Transverse colon (tissue), 4 donors: ENCODE results near the gene OSBPL10. TPM values are rescaled to one million over a fixed set of nuclear protein-coding genes. Genes with fewer than 3 reads are reported as not detected.
"Not testable (repeated sequence)": the region's sequence is repeated elsewhere in the genome, so short reads cannot be mapped to it uniquely, and the experiment has no call there.

ENCODE experiments used
- DNase-seq: peaks from one replicate; pipeline ENCODE4 v3.0.0-alpha.2; 2019
- H3K27ac ChIP-seq, 4 donors: fragments of 200-600 bp; sonication (generic); 2 replicates each; pipeline ENCODE4 v1.5.1; 2016 to 2018; ENCODE audit warnings: inconsistent platforms in 4 of 4
- H3K27me3 ChIP-seq: fragments of 200-600 bp; sonication (generic); 2 replicates; pipeline ENCODE4 v1.5.1; 2017; ENCODE audit warnings: inconsistent platforms
- H3K36me3 ChIP-seq, 4 donors: fragments of 200-600 bp; sonication (generic); 2 replicates each; pipeline ENCODE4 v1.5.1; 2017 to 2019; ENCODE audit warnings: inconsistent platforms in 4 of 4
- H3K4me1 ChIP-seq, 4 donors: fragments of 200-600 bp; sonication (generic); 2 replicates each; pipeline ENCODE4 v1.5.1; 2017 to 2020; ENCODE audit warnings: inconsistent platforms in 4 of 4
- H3K4me3 ChIP-seq, 4 donors: fragments of 200-600 bp; sonication (generic); 1 replicate in 1 of 4; 2 replicates in 3 of 4; pipeline versions ENCODE4 v1.5.1 to v1.6.1; 2017 to 2019; ENCODE audit warnings: inconsistent platforms in 4 of 4
- H3K9me3 ChIP-seq, 2 donors: fragments of 200-600 bp; sonication (generic); 2 replicates each; pipeline ENCODE4 v1.5.1; 2017 to 2019; ENCODE audit warnings: inconsistent platforms in 2 of 2
- CTCF ChIP-seq, 5 experiments: fragments of 200-600 bp in 3 of 5; fragments of 450-650 bp in 2 of 5; sonication (generic) in 3 of 5; IDR thresholded peaks; 1 replicate in 2 of 5; 2 replicates in 3 of 5; pipeline ENCODE4 v1.5.1; 2016 to 2017; ENCODE audit warnings: antibody characterized with exemption in 5 of 5, inconsistent platforms in 3 of 5, mild to moderate bottlenecking in 2 of 5, moderate library complexity in 1 of 5
- EP300 ChIP-seq: sonication (generic); formaldehyde crosslinking; IDR thresholded peaks from one replicate; pipeline ENCODE4 v1.6.1; 2017; ENCODE audit warnings: antibody characterized with exemption, low read depth
- POLR2A ChIP-seq: fragments of 450-650 bp; IDR thresholded peaks from one replicate; pipeline ENCODE4 v1.6.1; 2016; ENCODE audit warnings: antibody characterized with exemption, mild to moderate bottlenecking, moderate library complexity
- POLR2AphosphoS5 ChIP-seq, 3 donors: sonication (generic); formaldehyde crosslinking; IDR thresholded peaks; one replicate each; pipeline ENCODE4 v1.6.1; 2016; ENCODE audit warnings: antibody characterized with exemption in 3 of 3
- WGBS, 2 donors: methylation state at CpG; one replicate each; pipeline ENCODE4 v1.1.5; 2018; ENCODE audit warnings: low coverage in 1 of 2; 5-methylcytosine and 5-hydroxymethylcytosine counted together
- in situ Hi-C, 4 donors: fragments of 200-750 bp; cut with MboI; loops; one replicate each; pipeline versions ENCODE4 v1.15.0 to v1.15.1; 2017; ENCODE audit warnings: low sequenced_read_pairs in 3 of 4, low pct_ligation_motif_present in 1 of 4, low pct_unique_long_range_greater_than_20kb in 1 of 4
- intact Hi-C: fragments of 100-400 bp; cut with DNase I; formaldehyde crosslinking; loops from one replicate; pipeline ENCODE4 v1.15.1; 2023; ENCODE audit warnings: low total_unique reads
- total RNA-seq, 4 donors: library from RNA; depleted of rRNA; stranded (reverse); fragments of >200 nt; gene quantifications; one replicate each; pipeline ENCODE4 v1.1.0, GENCODE V29; 2016

Gene OSBPL10
- total RNA-seq, 4 donors from 2014 or later: 10.0 to 34.8 (median 19.5) TPM

GRCh38 chr3:31996195-31996594 lies 15.1 kb upstream of the OSBPL10 start:
- no peaks in the 10 kb centered on the region for H3K36me3 ChIP-seq
- peaks cover 4% of the 10 kb centered on the region in 2 donors for H3K9me3 ChIP-seq
- no peak for DNase-seq
- TF ChIP-seq POLR2AphosphoS5 (IDR thresholded peaks at IDR 0.05) (no peak), CTCF (IDR thresholded peaks at IDR 0.05) (no peak), EP300 (no peak), POLR2A (no peak)
- intact Hi-C loops: no loop called here
- in situ Hi-C loops: no loop called here
- no peak overlapping the region for H3K4me3 ChIP-seq
- WGBS, 2 donors: 59 to 70% methylated on average over 1 of the region's 1 CpG
- H3K4me1 ChIP-seq: no peaks in the 10 kb centered on the region
- H3K27ac ChIP-seq: no peak overlapping the region
- H3K27me3 ChIP-seq: no peaks in the 10 kb centered on the region

- intact Hi-C loops, H3K36me3 ChIP-seq, DNase-seq: not testable (repeated sequence)
These were observed 14.0 kb upstream of the OSBPL10 start for GRCh38 chr3:31995026-31995425.

GRCh38 chr3:31993843-31994242 lies 12.8 kb upstream of the OSBPL10 start:
- H3K27me3 ChIP-seq: no peaks in the 10 kb centered on the region
- no peaks in the 10 kb centered on the region for H3K4me1 ChIP-seq
- in situ Hi-C loops (no loop called here), intact Hi-C loops (no loop called here)
- H3K4me3 ChIP-seq: no peak overlapping the region
- no peak overlapping the region for H3K27ac ChIP-seq
- H3K36me3 ChIP-seq: no peaks in the 10 kb centered on the region
- no peak for TF ChIP-seq POLR2A
- TF ChIP-seq EP300: no peak
- TF ChIP-seq CTCF (IDR thresholded peaks at IDR 0.05): no peak
- no peak for DNase-seq
- WGBS, 2 donors: 78 to 89% methylated on average over 1 of the region's 1 CpG
- H3K9me3 ChIP-seq: peaks cover 11 to 13% of the 10 kb centered on the region in 2 donors

More at GRCh38 chr3:31995026-31995425, 14.0 kb upstream of the OSBPL10 start:
- in situ Hi-C loops, H3K27ac ChIP-seq, H3K27me3 ChIP-seq, H3K4me3 ChIP-seq, H3K4me1 ChIP-seq: not testable (repeated sequence)
- WGBS, 2 donors: 64 to 73% methylated on average over 2 to 5 of the region's 5 CpGs
- peaks cover 10 to 11% of the 10 kb centered on the region in 2 donors for H3K9me3 ChIP-seq

GRCh38 chr3:31992995-31993394 lies 11.9 kb upstream of the OSBPL10 start:
- H3K4me3 ChIP-seq, intact Hi-C loops, DNase-seq, in situ Hi-C loops, H3K4me1 ChIP-seq, H3K36me3 ChIP-seq, H3K27me3 ChIP-seq, H3K27ac ChIP-seq: not testable (repeated sequence)
- WGBS, 2 donors: 87 to 92% methylated on average over 3 to 6 of the region's 6 CpGs
- H3K9me3 ChIP-seq: peaks cover 11 to 13% of the 10 kb centered on the region in 2 donors

GRCh38 chr3:31988271-31988670 lies 7.2 kb upstream of the OSBPL10 start:
- intact Hi-C loops (no loop called here), in situ Hi-C loops (no loop called here)
- Histone ChIP-seq H3K4me1 (no peaks in the 10 kb centered on the region), H3K27ac (no peak overlapping the region), H3K9me3 (peaks cover 11 to 13% of the 10 kb centered on the region in 2 donors), H3K27me3 (no peaks in the 10 kb centered on the region), H3K4me3 (no peak overlapping the region), H3K36me3 (no peaks in the 10 kb centered on the region)
- 100% methylated on average over 1 of the region's 1 CpG for WGBS, 2 donors
- no peak for DNase-seq
- TF ChIP-seq CTCF (IDR thresholded peaks at IDR 0.05): no peak
- no peak for TF ChIP-seq POLR2A
- TF ChIP-seq EP300: no peak
- no peak for TF ChIP-seq POLR2AphosphoS5 (IDR thresholded peaks at IDR 0.05)
